ENCODE data around the gene NPHS1. TPM values are rescaled to one million over a fixed set of nuclear protein-coding genes. Genes with fewer than 3 reads are reported as not detected.

The NPHS1 gene
- total and polyA plus RNA-seq, 5 experiments from 2014 or later = 0.27 to 0.50 TPM; not detected in 3

DNA sequence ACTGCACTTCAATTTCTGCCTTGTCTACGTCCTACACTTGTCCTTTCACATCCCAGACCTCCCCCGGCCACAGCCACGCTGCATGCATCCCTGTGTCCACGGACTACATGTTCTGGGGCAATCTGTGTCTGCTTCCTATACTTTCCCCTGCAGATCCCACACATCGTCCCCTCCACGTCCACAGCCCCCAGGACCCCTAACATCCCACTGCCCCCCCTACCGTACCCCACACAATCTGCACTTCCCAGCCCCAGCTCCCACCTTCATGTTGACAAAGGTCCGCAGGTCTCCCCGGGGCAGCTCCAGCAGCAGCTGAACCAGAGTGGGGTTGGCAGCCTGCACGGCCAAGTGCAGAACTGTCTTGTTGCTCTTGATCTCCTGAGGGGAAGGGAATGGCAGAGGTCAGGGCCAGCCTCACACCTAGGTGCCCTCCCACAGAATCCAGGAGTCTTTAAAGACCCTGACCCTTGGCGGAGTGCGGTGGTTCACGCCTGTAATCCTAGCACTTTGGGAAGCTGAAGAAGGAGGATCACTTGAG, 37.9 kb upstream of the NPHS1 start:
- Mint-ChIP-seq H3K27ac (peak overlapping the region in 3 of 10 donors; percentile 36 to 62 (median 44)), H3K9me3 (no peaks in the 10 kb centered on the region), H3K4me1 (peaks cover 7 to 13% (median 10%) of the 10 kb centered on the region in 4 donors), H3K36me3 (peaks cover 8 to 86% (median 22%) of the 10 kb centered on the region in 3 donors), H3K4me3 (no peak overlapping the region), H3K27me3 (no peaks in the 10 kb centered on the region)
- DNase-seq (no peak), ATAC-seq (no peak)
- POLR2A ChIA-PET = interaction anchor here (0.8 to 1.0 kb wide), 2 partner anchors 8 to 39 kb away, joined by 3 to 4 read pairs; no protein-coding TSS in a partner anchor

DNA sequence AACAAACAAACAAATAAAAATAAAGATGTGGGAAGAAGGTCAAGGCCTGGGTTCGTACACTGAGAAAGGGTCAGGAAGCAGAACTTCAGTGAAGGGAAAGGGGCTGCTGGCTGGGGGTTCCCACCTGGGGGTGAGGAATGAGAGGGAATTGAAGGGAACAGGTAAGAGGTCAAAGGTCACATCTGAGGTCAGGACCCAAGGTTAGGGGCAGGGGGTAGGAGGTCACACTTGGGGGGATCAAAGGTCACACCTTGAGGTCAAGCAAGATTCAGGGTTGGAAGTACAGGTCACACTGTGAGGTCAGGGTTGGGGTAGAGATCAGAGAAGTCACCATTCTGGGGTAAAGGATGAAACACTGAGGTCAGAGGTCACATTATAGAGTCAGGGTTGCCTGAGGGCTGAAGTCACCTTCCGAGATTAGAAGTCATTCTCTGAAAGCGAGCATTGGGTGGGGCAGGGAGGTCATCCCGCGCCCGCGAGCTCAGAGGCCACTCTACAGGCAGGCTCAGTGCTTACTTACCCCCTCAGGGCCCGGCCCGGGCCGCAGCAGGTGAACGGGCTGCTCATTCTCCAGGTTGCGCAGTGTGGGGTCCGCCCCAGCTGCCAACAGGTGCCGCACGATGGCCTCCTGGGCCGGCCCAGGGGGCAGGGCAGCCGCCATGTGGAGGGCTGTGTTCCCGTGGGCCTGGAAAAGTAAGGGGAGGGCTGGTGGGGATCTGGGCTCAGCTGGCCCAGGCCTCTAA, 37.2 kb upstream of the NPHS1 start:
- DNase-seq (no peak), ATAC-seq (no peak)
- peaks cover 8 to 81% (median 22%) of the 10 kb centered on the region in 3 donors for H3K36me3 Mint-ChIP-seq
- H3K9me3 Mint-ChIP-seq = no peaks in the 10 kb centered on the region
- POLR2A ChIA-PET = interaction anchor here (0.6 to 1.0 kb wide), 3 partner anchors 9 to 163 kb away, joined by 3 to 4 read pairs (median 4); no protein-coding TSS in a partner anchor
- no peak overlapping the region for H3K4me3 Mint-ChIP-seq
- peaks cover 4 to 13% (median 9%) of the 10 kb centered on the region in 4 donors for H3K4me1 Mint-ChIP-seq
- peak overlapping the region in 3 of 10 donors; percentile 6 to 40 (median 34) for H3K27ac Mint-ChIP-seq
- H3K27me3 Mint-ChIP-seq = no peaks in the 10 kb centered on the region

DNA sequence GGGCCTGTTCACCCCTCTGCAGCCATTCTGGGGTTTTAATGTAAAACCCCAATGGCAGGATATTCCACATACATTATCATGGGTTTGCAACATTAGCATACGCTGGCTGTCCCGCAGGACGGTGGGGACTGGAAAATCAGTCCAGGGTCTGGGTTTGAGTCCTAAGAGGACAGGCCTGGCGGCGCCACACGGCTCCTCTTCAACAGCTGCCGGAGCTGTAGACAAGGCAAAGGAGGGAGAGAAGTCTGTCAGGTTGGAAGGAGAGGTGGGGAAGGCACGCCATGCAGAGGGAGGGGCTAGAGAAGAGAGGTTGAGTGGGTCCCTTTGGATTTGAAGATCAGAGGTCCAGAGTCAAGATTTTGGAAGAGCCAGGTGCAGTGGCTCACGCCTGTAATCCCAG, 36.1 kb upstream of the NPHS1 start:
- no peaks in the 10 kb centered on the region for H3K27me3 Mint-ChIP-seq
- no peak overlapping the region for H3K4me3 Mint-ChIP-seq
- peaks cover 8 to 69% (median 22%) of the 10 kb centered on the region in 3 donors for H3K36me3 Mint-ChIP-seq
- DNase-seq (no peak), ATAC-seq (no peak)
- H3K9me3 Mint-ChIP-seq = no peaks in the 10 kb centered on the region
- H3K4me1 Mint-ChIP-seq = peaks cover 4 to 11% (median 9%) of the 10 kb centered on the region in 4 donors
- H3K27ac Mint-ChIP-seq = peak overlapping the region in 7 of 10 donors; percentile 36 to 92 (median 63)
- POLR2A ChIA-PET = no interaction called here

DNA sequence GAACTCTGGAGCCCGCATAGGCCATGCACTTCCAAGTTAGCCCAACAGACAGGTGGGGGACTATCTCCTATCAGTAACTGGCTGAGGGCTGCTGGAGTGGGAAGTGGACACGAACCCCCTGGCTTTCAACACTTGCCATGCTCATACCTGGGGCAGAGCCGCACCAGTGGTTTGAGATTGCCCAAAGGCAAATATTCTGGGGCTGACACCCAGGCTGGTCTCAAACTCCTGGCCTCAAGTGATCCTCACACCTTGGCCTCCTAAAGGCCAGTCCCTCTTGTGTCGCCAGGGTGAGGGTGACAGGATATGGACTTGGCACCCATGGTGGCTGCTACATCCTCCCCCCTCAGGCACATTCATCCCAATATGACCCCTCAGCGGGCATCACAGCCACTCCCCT, 34.9 kb upstream of the NPHS1 start:
- peaks cover 5 to 14% (median 9%) of the 10 kb centered on the region in 4 donors for H3K4me1 Mint-ChIP-seq
- no peak overlapping the region for H3K4me3 Mint-ChIP-seq
- no peaks in the 10 kb centered on the region for H3K9me3 Mint-ChIP-seq
- ATAC-seq = no peak
- POLR2A ChIA-PET = no interaction called here
- peak overlapping the region in 2 of 10 donors; percentile 81 to 92 for H3K27ac Mint-ChIP-seq
- no peak for DNase-seq
- peaks cover 8 to 59% (median 22%) of the 10 kb centered on the region in 3 donors for H3K36me3 Mint-ChIP-seq
- no peaks in the 10 kb centered on the region for H3K27me3 Mint-ChIP-seq

DNA sequence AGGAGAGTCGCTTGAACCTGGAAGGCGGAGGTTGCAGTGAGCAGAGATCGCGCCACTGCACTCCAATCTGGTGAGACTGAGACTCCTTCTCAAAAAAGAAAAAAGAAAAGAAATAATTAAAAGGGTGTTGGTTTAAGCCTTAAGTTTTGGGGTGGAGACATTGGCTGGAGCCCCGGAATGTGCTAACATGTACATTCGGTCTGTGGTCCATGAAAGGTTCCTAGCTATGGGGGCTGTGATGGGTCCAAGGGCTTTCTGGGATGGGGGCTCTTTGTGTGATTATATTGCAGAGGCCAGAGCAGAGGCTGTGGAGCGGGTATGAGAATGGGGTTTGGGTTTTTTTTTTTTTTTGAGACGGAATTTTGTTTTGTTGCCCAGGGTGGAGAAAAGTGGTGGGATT, 33.6 kb upstream of the NPHS1 start:
- peaks cover 6 to 17% (median 10%) of the 10 kb centered on the region in 4 donors for H3K4me1 Mint-ChIP-seq
- H3K27ac Mint-ChIP-seq = peak overlapping the region in 3 of 10 donors; percentile 71 to 79 (median 73)
- no peak for ATAC-seq

DNA sequence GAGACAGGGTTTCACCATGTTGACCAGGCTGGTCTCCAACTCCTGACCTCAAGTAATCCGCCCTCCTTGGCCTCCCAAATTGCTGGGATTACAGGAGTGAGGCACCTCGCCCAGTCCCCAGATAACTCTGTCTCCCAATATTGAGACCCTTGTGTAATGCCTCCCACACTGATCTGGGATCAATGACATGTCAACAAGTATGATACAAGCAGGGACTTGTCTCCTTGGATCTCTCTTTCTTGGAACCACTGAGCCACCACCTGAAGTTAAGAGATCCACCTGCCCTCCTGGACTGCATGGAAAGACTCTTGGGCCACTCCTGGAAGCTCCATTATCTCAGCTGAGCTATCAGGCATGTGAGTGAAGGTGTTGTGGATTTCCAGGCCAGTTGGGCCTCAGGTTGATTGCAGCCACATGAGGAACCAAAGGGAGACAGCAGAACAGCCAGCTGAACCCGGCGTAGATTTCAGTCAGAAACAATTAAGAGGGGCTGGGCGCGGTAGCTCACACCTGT, 33.0 kb upstream of the NPHS1 start:
- Mint-ChIP-seq H3K36me3 (peaks cover 8 to 45% (median 17%) of the 10 kb centered on the region in 3 donors), H3K9me3 (no peaks in the 10 kb centered on the region), H3K27me3 (peaks cover 0 to under 1% (median 0%) of the 10 kb centered on the region in 5 donors), H3K27ac (peak overlapping the region in 6 of 10 donors; percentile 19 to 79 (median 70)), H3K4me3 (no peak overlapping the region), H3K4me1 (peaks cover 6 to 17% (median 10%) of the 10 kb centered on the region in 4 donors)
- ATAC-seq (no peak), DNase-seq (no peak)
- POLR2A ChIA-PET = interaction anchor here (0.6 to 2.0 kb wide), 4 partner anchors 11 to 88 kb away, joined by 3 to 8 read pairs (median 4); no protein-coding TSS in a partner anchor

More for the DNA sequence above, 33.6 kb upstream of the NPHS1 start:
- Mint-ChIP-seq H3K4me3 (no peak overlapping the region), H3K9me3 (no peaks in the 10 kb centered on the region), H3K27me3 (no peaks in the 10 kb centered on the region), H3K36me3 (peaks cover 8 to 50% (median 18%) of the 10 kb centered on the region in 3 donors)
- POLR2A ChIA-PET = interaction anchor here (0.6 to 2.0 kb wide), 4 partner anchors 11 to 88 kb away, joined by 3 to 8 read pairs (median 4); no protein-coding TSS in a partner anchor
- DNase-seq = no peak

DNA sequence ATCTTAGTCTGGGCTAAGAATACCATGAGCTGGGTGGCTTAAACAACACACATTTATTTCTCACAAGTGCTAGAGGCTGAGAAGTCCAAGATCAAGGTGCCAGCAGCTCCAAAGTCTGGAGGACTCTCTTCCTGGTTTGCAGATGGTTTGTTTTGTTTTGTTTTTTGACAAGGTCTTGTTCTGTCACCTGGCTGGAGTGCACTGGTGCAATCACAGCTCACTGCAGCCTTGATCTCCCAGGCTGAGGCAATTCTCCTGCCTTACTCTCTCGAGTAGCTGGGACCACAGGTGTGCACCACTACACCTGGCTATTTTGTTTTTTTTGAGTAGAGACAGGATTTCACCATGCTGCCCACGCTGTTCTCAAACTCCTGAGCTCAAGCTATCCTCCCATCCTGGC, 31.6 kb upstream of the NPHS1 start:
- POLR2A ChIA-PET = interaction anchor here (0.7 to 4.8 kb wide), 6 partner anchors 11 to 166 kb away, joined by 3 to 58 read pairs (median 7); partner anchors contain the start of genes HCST and NFKBID
- Mint-ChIP-seq H3K4me3 (no peak overlapping the region), H3K9me3 (peaks cover 0 to 3% (median 0%) of the 10 kb centered on the region in 9 donors), H3K4me1 (peaks cover 6 to 26% (median 16%) of the 10 kb centered on the region in 4 donors), H3K27me3 (peaks cover 2 to 14% (median 8%) of the 10 kb centered on the region in 5 donors), H3K36me3 (peaks cover 8 to 32% (median 11%) of the 10 kb centered on the region in 3 donors), H3K27ac (peak overlapping the region in 4 of 10 donors; percentile 7 to 68 (median 38))
- no peak for DNase-seq
- ATAC-seq = peak in 1 of 2 donors; percentile 22

DNA sequence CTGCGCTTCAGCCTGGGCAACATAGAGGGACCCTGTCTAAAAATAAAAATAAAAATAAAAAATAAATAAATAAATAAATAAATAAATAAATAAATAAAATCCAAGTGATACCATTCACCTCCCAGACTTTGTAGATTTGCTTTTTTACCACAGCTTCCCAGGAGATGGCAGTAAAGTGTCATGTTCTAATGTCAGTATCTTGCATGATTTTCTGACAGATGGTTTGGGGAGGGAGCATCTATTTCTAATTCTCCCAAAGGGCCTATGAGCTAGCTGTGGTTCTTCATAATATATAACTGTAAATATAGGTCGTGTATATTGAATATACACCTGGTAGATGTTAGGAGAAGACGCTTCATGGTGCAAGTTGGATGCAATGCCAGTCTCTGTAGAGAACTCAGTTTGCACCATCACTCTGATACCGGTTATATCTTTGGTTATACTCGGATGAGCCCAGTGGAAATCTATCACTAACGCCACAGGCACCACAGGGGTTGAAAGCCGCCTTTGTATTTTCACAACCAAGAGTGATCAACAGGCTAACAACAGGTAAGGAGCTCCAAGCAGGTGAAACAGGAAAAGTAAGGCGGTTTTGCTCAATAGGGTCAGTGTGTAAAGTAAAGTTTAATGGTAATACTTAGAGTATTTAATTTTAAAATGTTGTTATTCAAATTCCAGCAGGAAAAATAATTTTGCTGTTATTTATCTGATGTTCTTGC, 30.0 kb upstream of the NPHS1 start:
- ATAC-seq = peak; percentile 51 to 61
- Mint-ChIP-seq H3K4me3 (no peak overlapping the region), H3K27me3 (peaks cover 5 to 30% (median 18%) of the 10 kb centered on the region in 5 donors), H3K9me3 (peaks cover 0 to 3% (median 0%) of the 10 kb centered on the region in 9 donors), H3K27ac (peak overlapping the region in 1 of 10 donors; percentile 67), H3K4me1 (peaks cover 6 to 17% (median 13%) of the 10 kb centered on the region in 4 donors), H3K36me3 (peaks cover 0 to 16% (median 2%) of the 10 kb centered on the region in 3 donors)
- peak in 8 of 10 donors; percentile 22 to 77 (median 52) for DNase-seq
- POLR2A ChIA-PET = interaction anchor here (0.5 to 4.8 kb wide), 8 partner anchors 9 to 76 kb away, joined by 3 to 58 read pairs (median 4); partner anchors contain the start of genes HCST and NFKBID

DNA sequence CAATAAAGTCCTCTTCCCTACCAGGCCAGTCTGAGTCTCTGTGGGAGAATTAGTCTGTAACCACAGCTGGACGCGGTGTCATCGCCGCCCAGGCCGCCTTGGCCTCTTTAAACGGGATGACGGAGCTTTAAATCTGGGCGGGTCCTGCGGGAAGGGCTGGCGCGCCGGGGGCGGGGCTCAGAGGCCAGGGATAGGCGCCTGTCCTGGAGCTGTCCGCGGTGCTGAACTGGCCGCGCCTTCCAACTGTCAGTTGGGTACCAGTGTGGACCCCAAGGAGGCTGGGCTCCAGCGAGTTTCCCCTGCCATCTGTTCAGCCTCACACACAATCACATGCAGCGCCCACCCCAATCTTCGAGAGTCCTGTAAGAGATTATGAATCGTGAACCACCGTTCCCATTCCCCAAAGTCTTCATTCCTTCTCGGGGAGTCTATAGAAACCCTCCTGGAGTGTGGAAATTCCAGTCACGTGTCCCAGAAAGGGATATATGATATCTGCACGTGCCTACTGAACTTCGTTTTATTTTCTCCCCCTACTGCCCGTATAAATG, 27.5 kb upstream of the NPHS1 start:
- peak overlapping the region in 1 of 10 donors; percentile 75 for H3K27ac Mint-ChIP-seq
- H3K9me3 Mint-ChIP-seq = peaks cover 0 to 3% (median 0%) of the 10 kb centered on the region in 9 donors
- no peak overlapping the region for H3K4me3 Mint-ChIP-seq
- ATAC-seq = peak; percentile 64 to 70
- H3K36me3 Mint-ChIP-seq = peaks cover 0 to 2% (median 0%) of the 10 kb centered on the region in 3 donors
- H3K27me3 Mint-ChIP-seq = peaks cover 10 to 52% (median 29%) of the 10 kb centered on the region in 5 donors
- DNase-seq = peak; percentile 48 to 87 (median 60)
- POLR2A ChIA-PET = interaction anchor here (0.7 to 4.8 kb wide), 3 partner anchors 21 to 73 kb away, joined by 3 to 58 read pairs (median 8); partner anchors contain the start of gene NFKBID
- peaks cover 5 to 17% (median 11%) of the 10 kb centered on the region in 4 donors for H3K4me1 Mint-ChIP-seq

DNA sequence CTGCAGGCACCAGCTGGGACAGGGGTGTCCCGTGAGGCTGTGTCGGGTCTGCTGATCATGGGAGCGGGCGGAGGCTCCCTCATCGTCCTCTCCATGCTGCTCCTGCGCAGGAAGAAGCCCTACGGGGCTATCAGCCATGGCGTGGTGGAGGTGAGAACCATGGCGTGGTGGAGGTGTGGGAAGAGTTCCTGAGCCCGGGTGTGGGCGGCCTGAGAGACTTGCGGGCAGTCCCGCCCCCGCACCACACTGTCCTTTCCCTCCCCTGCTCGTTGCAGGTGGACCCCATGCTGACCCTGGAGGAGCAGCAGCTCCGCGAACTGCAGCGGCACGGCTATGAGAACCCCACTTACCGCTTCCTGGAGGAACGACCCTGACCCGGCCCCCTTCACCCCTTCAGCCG, 26.8 kb upstream of the NPHS1 start:
- POLR2A ChIA-PET = interaction anchor here (0.7 kb wide), 1 partner anchor 74 kb away, joined by 3 read pairs; no protein-coding TSS in a partner anchor
- ATAC-seq = no peak
- Mint-ChIP-seq H3K9me3 (peaks cover 0 to 3% (median 0%) of the 10 kb centered on the region in 9 donors), H3K27ac (no peak overlapping the region), H3K4me3 (no peak overlapping the region), H3K4me1 (peaks cover 5 to 17% (median 11%) of the 10 kb centered on the region in 4 donors), H3K27me3 (peaks cover 11 to 60% (median 33%) of the 10 kb centered on the region in 5 donors), H3K36me3 (peaks cover 0 to 2% (median 0%) of the 10 kb centered on the region in 3 donors)
- DNase-seq = no peak

DNA sequence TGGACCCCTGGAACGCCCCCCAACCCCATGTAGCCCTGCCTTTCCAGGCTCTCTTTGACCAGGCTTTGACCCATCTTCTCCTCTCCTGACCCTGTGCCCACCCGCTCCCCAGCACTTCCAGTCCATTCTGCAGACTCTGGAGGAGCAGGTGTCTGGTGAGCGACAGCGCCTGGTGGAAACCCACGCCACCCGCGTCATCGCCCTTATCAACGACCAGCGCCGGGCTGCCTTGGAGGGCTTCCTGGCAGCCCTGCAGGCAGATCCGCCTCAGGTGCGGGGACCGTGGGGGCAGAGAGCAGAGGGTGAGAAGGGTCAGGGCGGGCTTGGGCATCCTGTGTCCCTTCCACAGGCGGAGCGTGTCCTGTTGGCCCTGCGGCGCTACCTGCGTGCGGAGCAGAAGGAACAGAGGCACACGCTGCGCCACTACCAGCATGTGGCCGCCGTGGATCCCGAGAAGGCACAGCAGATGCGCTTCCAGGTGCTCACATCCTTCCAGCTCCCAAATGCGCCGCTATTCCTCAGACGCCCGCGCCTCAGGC, 22.2 kb upstream of the NPHS1 start:
- Mint-ChIP-seq H3K9me3 (peaks cover 0 to under 1% (median 0%) of the 10 kb centered on the region in 9 donors), H3K27ac (no peak overlapping the region), H3K4me1 (peaks cover 8 to 16% (median 10%) of the 10 kb centered on the region in 4 donors), H3K36me3 (peaks cover 0 to 2% (median 2%) of the 10 kb centered on the region in 3 donors), H3K4me3 (no peak overlapping the region), H3K27me3 (peaks cover 16 to 92% (median 56%) of the 10 kb centered on the region in 5 donors)
- DNase-seq = no peak
- ATAC-seq = no peak
- POLR2A ChIA-PET = no interaction called here

All from naive thymus-derived CD8-positive, alpha-beta T cell (primary cell).